ENCODE measurements around the gene HDAC4.

Gene HDAC4

DNA sequence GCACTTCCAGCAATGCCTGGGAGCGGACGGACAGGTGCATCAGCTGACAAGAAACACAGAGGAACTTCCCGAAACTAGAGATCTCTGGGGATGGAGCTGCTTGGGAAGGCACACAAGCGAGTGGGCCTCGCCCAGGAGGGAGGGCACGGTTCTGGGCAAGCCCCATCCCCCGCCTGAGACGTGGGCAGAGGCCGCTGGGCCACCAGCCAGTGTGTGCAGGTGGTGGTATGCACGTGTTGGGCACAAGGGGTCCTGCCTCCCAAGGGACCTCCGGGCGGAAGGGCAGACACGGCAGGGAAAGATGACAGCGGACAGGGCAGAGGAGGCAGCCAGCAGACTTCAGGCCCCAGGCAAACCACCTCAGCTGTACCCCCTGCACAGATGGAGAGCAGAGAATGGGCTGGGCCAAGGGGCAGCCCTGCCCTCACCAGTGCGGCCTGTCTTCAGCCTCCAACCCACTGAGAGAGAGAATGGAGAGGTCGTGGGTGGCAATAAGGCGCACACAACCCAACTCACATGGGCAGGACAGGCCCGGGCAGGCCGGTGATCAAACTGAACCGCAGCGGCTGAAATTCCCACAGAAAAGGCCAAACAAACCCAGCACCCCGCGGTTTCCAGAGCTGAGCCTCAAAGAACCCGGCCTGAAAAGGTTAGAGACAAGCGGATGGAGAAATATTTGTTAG is 51.2 kb downstream of the HDAC4 start:
- H3K4me3 ChIP-seq (ENCODE audit: low read length), result no peak overlapping the region
- H3K9me2 ChIP-seq (replicated peaks; ENCODE audit: insufficient read depth, low read length), result no peaks in the 10 kb centered on the region
- no peak for DNase-seq
- H3K27me3 ChIP-seq (replicated peaks; ENCODE audit: insufficient read depth, low read length), result no peaks in the 10 kb centered on the region
- H3F3A ChIP-seq (ENCODE audit: insufficient read depth, low read length), result no peaks in the 10 kb centered on the region
- TF ChIP-seq, protein P1, sequence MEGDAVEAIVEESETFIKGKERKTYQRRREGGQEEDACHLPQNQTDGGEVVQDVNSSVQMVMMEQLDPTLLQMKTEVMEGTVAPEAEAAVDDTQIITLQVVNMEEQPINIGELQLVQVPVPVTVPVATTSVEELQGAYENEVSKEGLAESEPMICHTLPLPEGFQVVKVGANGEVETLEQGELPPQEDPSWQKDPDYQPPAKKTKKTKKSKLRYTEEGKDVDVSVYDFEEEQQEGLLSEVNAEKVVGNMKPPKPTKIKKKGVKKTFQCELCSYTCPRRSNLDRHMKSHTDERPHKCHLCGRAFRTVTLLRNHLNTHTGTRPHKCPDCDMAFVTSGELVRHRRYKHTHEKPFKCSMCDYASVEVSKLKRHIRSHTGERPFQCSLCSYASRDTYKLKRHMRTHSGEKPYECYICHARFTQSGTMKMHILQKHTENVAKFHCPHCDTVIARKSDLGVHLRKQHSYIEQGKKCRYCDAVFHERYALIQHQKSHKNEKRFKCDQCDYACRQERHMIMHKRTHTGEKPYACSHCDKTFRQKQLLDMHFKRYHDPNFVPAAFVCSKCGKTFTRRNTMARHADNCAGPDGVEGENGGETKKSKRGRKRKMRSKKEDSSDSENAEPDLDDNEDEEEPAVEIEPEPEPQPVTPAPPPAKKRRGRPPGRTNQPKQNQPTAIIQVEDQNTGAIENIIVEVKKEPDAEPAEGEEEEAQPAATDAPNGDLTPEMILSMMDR (IDR thresholded peaks at IDR 0.05; ENCODE audit: low read length), result no peak
- TF ChIP-seq EZH2 (optimal IDR thresholded peaks at IDR 0.05; ENCODE audit: low read depth, low read length) (no peak), EZH2phosphoT487 (IDR thresholded peaks at IDR 0.05; ENCODE audit: low read length) (no peak)
- H3K4me1 ChIP-seq (ENCODE audit: low read length), result no peaks in the 10 kb centered on the region
- H2AFZ ChIP-seq (ENCODE audit: low read length), result no peak overlapping the region
- peaks cover 49% of the 10 kb centered on the region for H3K79me2 ChIP-seq (ENCODE audit: low read length)
- no peak overlapping the region for H3K27ac ChIP-seq (ENCODE audit: low read length)
- no peaks in the 10 kb centered on the region for H3K36me3 ChIP-seq (replicated peaks; ENCODE audit: insufficient read depth, low read length)
- H4K20me1 ChIP-seq (ENCODE audit: insufficient read depth, low read length), result no peaks in the 10 kb centered on the region
- no peaks in the 10 kb centered on the region for H3K9me3 ChIP-seq (replicated peaks; ENCODE audit: insufficient read depth, low read length)
- no peak overlapping the region for H3K9ac ChIP-seq (ENCODE audit: low read length)
- no peak overlapping the region for H3K4me2 ChIP-seq (ENCODE audit: low read depth, low read length)

DNA sequence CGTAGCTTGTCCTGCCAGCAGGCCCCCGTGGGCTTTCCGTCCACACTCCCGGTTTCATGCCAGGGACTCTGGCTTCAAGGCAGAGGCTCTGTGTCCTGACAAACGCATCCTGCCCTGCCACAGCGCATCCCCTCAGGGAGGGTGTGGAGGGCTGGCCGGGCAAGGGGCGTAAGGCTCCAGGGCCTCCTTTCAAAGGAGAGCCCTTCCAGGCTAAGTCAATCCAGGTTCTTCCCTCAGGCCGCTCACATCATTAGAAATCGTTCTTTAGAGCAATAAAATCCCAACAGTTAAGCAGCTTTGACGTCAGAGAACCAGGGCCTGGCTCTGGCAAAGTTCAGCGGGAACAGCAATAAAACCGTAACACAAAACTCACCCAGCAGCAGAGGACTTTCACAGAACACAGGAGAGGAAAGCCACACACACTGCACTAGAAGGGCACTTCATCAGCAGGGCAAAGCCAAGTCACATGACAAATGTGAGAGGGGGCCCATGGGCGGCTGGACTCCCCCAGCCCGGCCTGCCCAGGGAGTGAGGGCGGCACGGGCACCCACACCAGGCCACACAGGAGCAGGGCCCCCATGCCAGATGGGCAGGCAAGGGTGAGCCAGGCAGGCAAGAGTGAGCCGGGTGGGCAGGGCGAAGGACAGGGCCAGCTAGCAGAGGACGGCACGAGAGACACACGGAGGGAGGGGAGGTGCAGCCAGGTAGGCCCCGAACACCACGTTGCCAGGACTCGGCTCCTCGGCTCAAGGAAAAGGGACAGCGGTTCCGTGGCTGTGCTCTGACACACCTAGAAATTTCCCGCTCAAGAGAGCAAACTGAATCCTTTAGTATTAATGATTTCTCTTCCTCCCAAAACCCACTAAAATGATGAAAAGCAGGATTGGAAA is 52.0 kb downstream of the HDAC4 start:
- no peaks in the 10 kb centered on the region for H4K20me1 ChIP-seq (ENCODE audit: insufficient read depth, low read length)
- H3K9ac ChIP-seq (ENCODE audit: low read length), result no peak overlapping the region
- H3K4me3 ChIP-seq (ENCODE audit: low read length), result no peak overlapping the region
- no peaks in the 10 kb centered on the region for H3K4me1 ChIP-seq (ENCODE audit: low read length)
- TF ChIP-seq EZH2phosphoT487 (IDR thresholded peaks at IDR 0.05; ENCODE audit: low read length) (no peak), EZH2 (optimal IDR thresholded peaks at IDR 0.05; ENCODE audit: low read depth, low read length) (no peak)
- TF ChIP-seq, protein P1 (IDR thresholded peaks at IDR 0.05; ENCODE audit: low read length), result no peak
- no peak for DNase-seq
- H2AFZ ChIP-seq (ENCODE audit: low read length), result no peak overlapping the region
- H3K9me3 ChIP-seq (replicated peaks; ENCODE audit: insufficient read depth, low read length), result no peaks in the 10 kb centered on the region
- H3K36me3 ChIP-seq (replicated peaks; ENCODE audit: insufficient read depth, low read length), result no peaks in the 10 kb centered on the region
- H3K9me2 ChIP-seq (replicated peaks; ENCODE audit: insufficient read depth, low read length), result no peaks in the 10 kb centered on the region
- peaks cover 57% of the 10 kb centered on the region for H3K79me2 ChIP-seq (ENCODE audit: low read length)
- H3F3A ChIP-seq (ENCODE audit: insufficient read depth, low read length), result no peaks in the 10 kb centered on the region
- no peak overlapping the region for H3K27ac ChIP-seq (ENCODE audit: low read length)
- no peaks in the 10 kb centered on the region for H3K27me3 ChIP-seq (replicated peaks; ENCODE audit: insufficient read depth, low read length)
- H3K4me2 ChIP-seq (ENCODE audit: low read depth, low read length), result no peak overlapping the region

DNA sequence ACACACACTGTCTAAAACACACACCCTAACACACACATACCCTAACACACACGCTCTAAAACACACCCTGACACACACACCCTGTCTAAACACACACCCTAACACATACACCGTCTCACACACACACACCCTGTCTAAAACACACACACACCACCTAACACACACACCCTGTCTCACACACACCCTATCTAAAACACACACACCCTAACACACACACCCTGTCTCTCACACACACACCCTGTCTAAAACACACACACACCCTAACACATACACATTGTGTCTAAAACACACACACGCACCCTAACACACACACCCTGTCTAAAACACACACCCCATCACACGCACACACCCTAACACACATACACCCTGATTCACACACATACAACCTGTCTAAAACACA is 54.1 kb downstream of the HDAC4 start:
- Histone ChIP-seq H3K27me3 (replicated peaks; ENCODE audit: insufficient read depth, low read length) (no peaks in the 10 kb centered on the region), H3K4me2 (ENCODE audit: low read depth, low read length) (no peak overlapping the region), H3K9me2 (replicated peaks; ENCODE audit: insufficient read depth, low read length) (no peaks in the 10 kb centered on the region), H3F3A (ENCODE audit: insufficient read depth, low read length) (no peaks in the 10 kb centered on the region), H4K20me1 (ENCODE audit: insufficient read depth, low read length) (no peaks in the 10 kb centered on the region), H3K4me3 (ENCODE audit: low read length) (no peak overlapping the region), H3K79me2 (ENCODE audit: low read length) (peaks cover 77% of the 10 kb centered on the region), H3K9me3 (replicated peaks; ENCODE audit: insufficient read depth, low read length) (no peaks in the 10 kb centered on the region), H3K9ac (ENCODE audit: low read length) (no peak overlapping the region), H3K4me1 (ENCODE audit: low read length) (no peaks in the 10 kb centered on the region), H3K27ac (ENCODE audit: low read length) (no peak overlapping the region), H2AFZ (ENCODE audit: low read length) (no peak overlapping the region), H3K36me3 (replicated peaks; ENCODE audit: insufficient read depth, low read length) (no peaks in the 10 kb centered on the region)
- DNase-seq, result no peak
- TF ChIP-seq EZH2phosphoT487 (IDR thresholded peaks at IDR 0.05; ENCODE audit: low read length) (no peak), EZH2 (optimal IDR thresholded peaks at IDR 0.05; ENCODE audit: low read depth, low read length) (no peak)
- TF ChIP-seq, protein P1 (IDR thresholded peaks at IDR 0.05; ENCODE audit: low read length), result no peak
